ENCODE measurements around the gene EFNA3.

The EFNA3 gene

GRCh38 chr1:155079487-155080311 lies 1.1 kb downstream of the EFNA3 start (continued):
- TF ChIP-seq ZNF394 (tag by site-specific recombination; IDR thresholded peaks at IDR 0.05; ENCODE audit: borderline replicate concordance), result no peak
- TF ChIP-seq BCL6B (tag by site-specific recombination; IDR thresholded peaks at IDR 0.05), result no peak
- no peak for TF ChIP-seq PRDM10 (tag by site-specific recombination; IDR thresholded peaks at IDR 0.05)
- TF ChIP-seq ZSCAN18 (tag by site-specific recombination; IDR thresholded peaks at IDR 0.05), result no peak
- TF ChIP-seq KLF10 (tag by site-specific recombination; IDR thresholded peaks at IDR 0.05), result no peak
- no peak for TF ChIP-seq ZNF585B (tag by site-specific recombination; IDR thresholded peaks at IDR 0.05)
- no peak; the same call in 1 of the 2 replicates for TF ChIP-seq ZXDB (tag by site-specific recombination; IDR thresholded peaks at IDR 0.05)
- no peak for TF ChIP-seq ZNF518A (tag by site-specific recombination; conservative IDR thresholded peaks at IDR 0.05; ENCODE audit: low read depth)
- TF ChIP-seq SETDB1 (IDR thresholded peaks at IDR 0.05; ENCODE audit: insufficient read length, low read length), result no peak
- TF ChIP-seq ZNF354C (tag by site-specific recombination; IDR thresholded peaks at IDR 0.05; ENCODE audit: borderline replicate concordance, low read depth), result no peak
- TF ChIP-seq ZBTB49 (tag by site-specific recombination; IDR thresholded peaks at IDR 0.05; ENCODE audit: low read depth), result no peak
- no peak for TF ChIP-seq ZNF302 (tag by site-specific recombination; IDR thresholded peaks at IDR 0.05; ENCODE audit: low read depth)
- TF ChIP-seq ZNF558 (tag by site-specific recombination; IDR thresholded peaks at IDR 0.05), result no peak
- no peak for TF ChIP-seq WT1 (tag by site-specific recombination; IDR thresholded peaks at IDR 0.05)
- no peak for TF ChIP-seq ZNF747 (tag by site-specific recombination; IDR thresholded peaks at IDR 0.05)
- no peak for TF ChIP-seq ZNF16 (tag by site-specific recombination; IDR thresholded peaks at IDR 0.05; ENCODE audit: low read depth)
- peak; percentile 48 for TF ChIP-seq PATZ1 (tag by site-specific recombination; IDR thresholded peaks at IDR 0.05)
- TF ChIP-seq PRDM6 (tag by site-specific recombination; IDR thresholded peaks at IDR 0.05), result no peak
- no peak for TF ChIP-seq ZNF707 (tag by site-specific recombination; IDR thresholded peaks at IDR 0.05)

Data from HEK293 (cell line).